ENCODE results near the gene USP6NL.

Gene USP6NL

GRCh38 chr10:11616021-11616420 is 4.6 kb upstream of the USP6NL start:
- DNase-seq = no peak

- DNase-seq = no peak
Observed at GRCh38 chr10:11615396-11615795, 3.9 kb upstream of the USP6NL start.

- no peak for DNase-seq
Observed at GRCh38 chr10:11612021-11613001, 861 bp upstream of the USP6NL start.

GRCh38 chr10:11610826-11611247 is 613 bp downstream of the USP6NL start:
- peak; percentile 30 for DNase-seq

- DNase-seq = peak; percentile 6
Observed at GRCh38 chr10:11610166-11610825, 1.2 kb downstream of the USP6NL start.

GRCh38 chr10:11609492-11610093 is 1.9 kb downstream of the USP6NL start:
- DNase-seq = no peak

GRCh38 chr10:11609052-11609451 is 2.4 kb downstream of the USP6NL start:
- DNase-seq = no peak

- DNase-seq = no peak
Observed at GRCh38 chr10:11608159-11609013, 3.1 kb downstream of the USP6NL start.

GRCh38 chr10:11605807-11606408 is 5.5 kb downstream of the USP6NL start:
- DNase-seq = no peak

- DNase-seq = no peak
Observed at GRCh38 chr10:11604865-11605650, 6.4 kb downstream of the USP6NL start.

GRCh38 chr10:11603741-11604140 is 7.7 kb downstream of the USP6NL start:
- no peak for DNase-seq

GRCh38 chr10:11602919-11603523 is 8.4 kb downstream of the USP6NL start:
- no peak for DNase-seq

- no peak for DNase-seq
Observed at GRCh38 chr10:11602358-11602757, 9.1 kb downstream of the USP6NL start.

GRCh38 chr10:11601670-11602069 is 9.8 kb downstream of the USP6NL start:
- DNase-seq = no peak

GRCh38 chr10:11600280-11600679 is 11.2 kb downstream of the USP6NL start:
- DNase-seq = no peak

- no peak for DNase-seq
Observed at GRCh38 chr10:11598712-11599397, 12.6 kb downstream of the USP6NL start.

GRCh38 chr10:11597470-11597869 is 14.0 kb downstream of the USP6NL start:
- DNase-seq = no peak

- DNase-seq = no peak
Observed at GRCh38 chr10:11595395-11595692, 16.1 kb downstream of the USP6NL start.

- no peak for DNase-seq
Observed at GRCh38 chr10:11594589-11595394, 16.7 kb downstream of the USP6NL start.

Measured in fibroblast of skin of back (primary cell).